Duodenal mucosa (tissue), 2 donors: ENCODE measurements around the gene ZNF410.
"Not testable (repeated sequence)": the region's sequence is repeated elsewhere in the genome, so short reads cannot be mapped to it uniquely, and the experiment has no call there.

Source experiments
- H3K27ac ChIP-seq: one replicate; pipeline ENCODE4 v1.7.0; 2013; ENCODE audit warnings: low read depth, low read length
- H3K27me3 ChIP-seq, 2 donors: one replicate each; pipeline ENCODE4 v1.7.0; 2013; ENCODE audit warnings: low read length in 2 of 2, control low read depth in 1 of 2; ENCODE audit not compliant: insufficient read depth in 2 of 2, control insufficient read depth in 1 of 2
- H3K36me3 ChIP-seq, 2 donors: one replicate each; pipeline ENCODE4 v1.7.0; 2013; ENCODE audit warnings: low read length in 2 of 2, control low read depth in 1 of 2; ENCODE audit not compliant: insufficient read depth in 2 of 2, control insufficient read depth in 1 of 2
- H3K4me1 ChIP-seq, 2 donors: one replicate each; pipeline ENCODE4 v1.7.0; 2013; ENCODE audit warnings: low read length in 2 of 2, control low read depth in 1 of 2; ENCODE audit not compliant: insufficient read depth in 2 of 2, control insufficient read depth in 1 of 2
- H3K4me3 ChIP-seq, 2 donors: one replicate each; pipeline ENCODE4 v1.7.0; 2013; ENCODE audit warnings: low read length in 2 of 2, low read depth in 1 of 2
- H3K9ac ChIP-seq, 2 donors: one replicate each; pipeline ENCODE4 v1.7.0; 2013; ENCODE audit warnings: low read length in 2 of 2, low read depth in 1 of 2
- H3K9me3 ChIP-seq, 2 donors: one replicate each; pipeline ENCODE4 v1.7.0; 2013; ENCODE audit warnings: low read length in 2 of 2, control low read depth in 1 of 2; ENCODE audit not compliant: control insufficient read depth in 1 of 2

The ZNF410 gene

DNA sequence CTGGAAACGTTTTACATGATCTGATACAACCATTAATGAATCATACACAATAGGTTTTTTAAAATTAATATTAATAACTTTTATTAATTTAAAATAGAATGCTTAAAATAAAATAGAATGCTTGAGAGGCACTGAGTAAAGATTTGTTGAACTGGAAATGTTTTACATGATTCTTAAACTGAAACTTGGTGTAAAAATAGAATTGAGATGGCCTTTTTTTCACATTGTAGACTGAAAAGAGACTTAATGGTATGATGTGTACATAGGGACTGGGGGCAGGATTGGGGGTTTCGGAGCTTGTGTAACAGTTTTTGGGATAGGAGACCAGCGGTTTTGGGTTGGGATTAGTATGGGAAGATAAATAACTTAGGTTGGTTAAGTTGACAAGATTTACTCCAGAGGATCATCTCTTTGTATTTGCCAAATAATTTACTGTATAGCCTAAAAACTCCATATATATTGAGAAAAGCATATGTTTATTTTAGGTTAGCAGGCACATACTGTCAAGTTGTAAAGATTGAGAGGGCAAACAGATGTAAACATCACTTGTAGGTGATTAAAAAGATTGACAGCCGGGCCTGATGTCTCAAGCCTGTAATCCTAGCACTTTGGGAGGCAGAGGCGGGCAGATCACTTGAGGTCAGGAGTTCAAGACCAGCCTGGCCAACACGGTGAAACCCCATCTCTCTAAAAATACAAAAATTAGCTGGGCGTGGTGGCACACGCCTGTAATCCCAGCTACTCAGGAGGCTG is 2.0 kb upstream of the ZNF410 start:
- Histone ChIP-seq H3K27ac (no peak overlapping the region), H3K9me3 (no peaks in the 10 kb centered on the region), H3K4me1 (peaks cover 14 to 29% of the 10 kb centered on the region in 2 donors), H3K27me3 (no peaks in the 10 kb centered on the region), H3K36me3 (no peaks in the 10 kb centered on the region), H3K4me3 (no peak overlapping the region), H3K9ac (no peak overlapping the region)

DNA sequence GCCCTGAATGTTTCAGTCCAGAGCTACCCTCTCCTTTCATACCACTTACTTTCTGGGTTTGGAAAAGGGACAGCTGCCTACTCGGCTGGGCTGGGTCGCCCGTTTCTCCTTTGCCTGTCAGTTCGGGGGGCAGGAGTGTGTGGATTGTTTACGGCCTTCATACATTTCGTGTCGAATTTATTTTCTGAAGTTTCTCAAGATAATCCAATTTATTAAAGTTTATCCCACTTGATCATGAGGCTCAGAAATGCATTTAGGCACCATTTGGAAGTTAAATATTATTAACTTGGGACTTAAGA is 608 bp downstream of the ZNF410 start:
- Histone ChIP-seq H3K27ac (peak overlapping the region; percentile 86), H3K9ac (peak overlapping the region; percentile 95 to 98), H3K4me3 (peak overlapping the region; percentile 87 to 93), H3K27me3 (no peaks in the 10 kb centered on the region), H3K36me3 (peaks cover 0 to 2% of the 10 kb centered on the region in 2 donors), H3K9me3 (no peaks in the 10 kb centered on the region), H3K4me1 (peaks cover 14 to 29% of the 10 kb centered on the region in 2 donors)

DNA sequence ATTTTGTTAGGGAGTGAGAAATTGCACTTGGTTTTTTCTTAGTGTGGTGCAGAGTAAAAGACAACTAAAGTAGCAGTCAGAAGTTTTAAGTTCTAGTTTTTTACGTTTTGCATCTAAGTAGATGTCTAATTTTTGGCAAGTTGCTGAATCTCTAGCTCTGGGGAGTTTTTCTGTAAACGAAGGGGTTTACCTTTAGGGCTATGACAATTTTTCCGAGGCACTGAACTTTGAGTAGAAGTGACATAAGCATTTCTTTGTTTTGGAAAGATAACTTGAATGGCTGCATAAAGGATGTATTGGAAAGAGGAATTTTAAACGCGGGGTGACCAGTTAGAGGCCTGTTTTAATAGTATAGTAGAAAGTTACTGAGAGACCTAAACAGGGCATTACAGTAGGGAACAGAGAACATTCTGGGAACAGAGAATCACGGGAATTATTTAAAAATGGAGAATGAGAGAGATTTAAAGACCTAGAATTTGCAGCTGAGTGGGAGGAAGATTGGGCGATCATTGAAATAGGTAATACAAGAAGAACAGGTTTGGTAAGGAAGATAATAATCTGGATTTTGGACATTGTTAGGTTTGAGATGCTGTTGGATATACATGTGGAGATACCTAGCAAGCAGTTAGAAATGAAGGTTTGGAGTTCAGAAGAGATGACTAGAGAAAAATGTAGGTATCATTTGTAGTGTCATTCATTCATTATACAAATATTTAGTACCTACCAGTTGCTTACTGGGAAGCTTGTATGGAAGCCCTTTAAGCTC is 1.2 kb downstream of the ZNF410 start:
- Histone ChIP-seq H3K27ac (no peak overlapping the region), H3K36me3 (peaks cover 0 to 5% of the 10 kb centered on the region in 2 donors), H3K4me1 (peaks cover 14 to 29% of the 10 kb centered on the region in 2 donors), H3K9ac (peak overlapping the region; percentile 95 to 98), H3K9me3 (no peaks in the 10 kb centered on the region), H3K4me3 (peak overlapping the region; percentile 87 to 93), H3K27me3 (no peaks in the 10 kb centered on the region)

DNA sequence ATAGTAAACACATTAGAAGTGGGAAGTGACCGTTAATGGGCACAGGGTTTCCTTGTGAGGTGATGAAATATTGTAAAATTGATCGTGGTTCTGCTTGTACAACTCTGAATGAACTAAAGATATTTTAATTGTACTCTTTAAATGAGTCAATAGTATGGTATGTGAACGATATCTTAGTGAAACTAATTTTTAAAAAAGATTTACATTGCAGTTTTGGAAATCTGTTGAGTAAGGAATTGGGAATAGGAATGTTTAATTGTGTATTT is 1.7 kb downstream of the ZNF410 start:
- Histone ChIP-seq H3K4me1 (peaks cover 14 to 29% of the 10 kb centered on the region in 2 donors), H3K9me3 (no peaks in the 10 kb centered on the region), H3K27ac (no peak overlapping the region), H3K9ac (peak overlapping the region; percentile 95 to 98), H3K4me3 (peak overlapping the region in 1 of 2 donors; percentile 87), H3K36me3 (peaks cover 3 to 9% of the 10 kb centered on the region in 2 donors), H3K27me3 (no peaks in the 10 kb centered on the region)

DNA sequence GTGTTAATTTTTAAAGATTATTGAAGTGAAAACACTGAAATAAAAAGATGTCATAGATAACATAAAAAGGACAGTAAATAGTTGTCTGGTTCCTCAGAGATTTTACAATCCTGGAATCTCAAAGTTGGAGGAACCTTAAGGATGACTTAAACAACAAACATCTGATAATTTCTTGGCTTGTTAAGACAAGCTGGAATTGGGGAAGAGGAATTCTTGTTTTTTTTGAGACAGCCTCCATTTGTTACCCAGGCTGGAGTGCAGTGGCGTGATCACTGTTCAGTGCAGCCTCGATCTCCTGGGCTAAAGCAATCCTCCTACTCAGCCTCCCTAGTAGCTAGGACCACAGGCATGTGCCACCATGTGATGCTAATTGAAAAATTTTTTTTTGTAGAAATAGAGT is 2.3 kb downstream of the ZNF410 start:
- Histone ChIP-seq H3K27me3 (no peaks in the 10 kb centered on the region), H3K9me3 (no peaks in the 10 kb centered on the region), H3K27ac (no peak overlapping the region), H3K4me3 (no peak overlapping the region), H3K4me1 (peaks cover 14 to 29% of the 10 kb centered on the region in 2 donors), H3K9ac (no peak overlapping the region), H3K36me3 (peaks cover 9 to 14% of the 10 kb centered on the region in 2 donors)

DNA sequence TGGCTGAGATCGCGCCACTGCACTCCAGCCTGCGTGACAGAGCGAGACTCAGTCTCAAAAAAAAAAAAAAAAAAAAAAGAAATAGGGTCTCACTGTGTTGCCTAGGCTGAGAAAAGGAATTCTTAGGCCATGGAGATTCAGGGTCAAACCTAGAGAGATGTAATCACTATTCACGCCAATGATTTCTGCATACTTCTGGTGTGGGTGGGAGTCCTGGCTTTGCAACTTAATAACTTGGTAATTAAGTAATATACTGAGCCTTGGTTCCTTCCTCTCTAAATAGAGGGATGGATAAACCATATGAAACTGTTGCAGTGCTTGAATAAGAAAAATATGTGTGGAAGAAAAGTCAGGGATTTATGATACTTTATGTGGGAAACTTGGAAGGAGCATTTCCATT is 2.7 kb downstream of the ZNF410 start:
- Histone ChIP-seq H3K27ac (no peak overlapping the region), H3K4me3 (no peak overlapping the region), H3K4me1 (peaks cover 14 to 29% of the 10 kb centered on the region in 2 donors), H3K9ac (no peak overlapping the region), H3K36me3 (peaks cover 10 to 18% of the 10 kb centered on the region in 2 donors), H3K9me3 (no peaks in the 10 kb centered on the region), H3K27me3 (no peaks in the 10 kb centered on the region)

DNA sequence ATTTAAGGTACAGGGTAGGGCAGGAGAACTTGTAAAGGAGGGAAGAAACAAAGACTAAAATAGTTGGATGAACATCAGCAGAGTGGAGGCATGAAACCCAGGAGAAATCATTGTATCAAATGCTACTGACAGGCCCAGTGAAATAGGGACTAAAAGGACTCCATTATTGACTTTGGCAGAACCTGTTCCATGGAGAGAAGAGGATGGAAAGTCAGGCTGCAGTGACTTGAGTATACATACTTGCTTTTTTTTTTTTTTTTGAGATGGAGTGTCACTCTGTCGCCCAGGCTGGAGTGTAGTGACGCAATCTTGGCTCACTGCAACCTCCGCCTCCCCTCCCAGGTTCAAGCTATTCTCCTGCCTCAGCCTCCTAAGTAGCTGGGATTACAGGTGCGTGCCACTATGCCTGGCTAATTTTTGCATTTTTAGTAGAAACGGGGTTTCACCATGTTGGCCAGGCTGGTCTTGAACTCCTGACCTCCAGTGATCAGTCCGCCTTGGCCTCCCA is 7.6 kb downstream of the ZNF410 start:
- H3K9me3 ChIP-seq, H3K4me1 ChIP-seq, H3K27ac ChIP-seq, H3K4me3 ChIP-seq, H3K27me3 ChIP-seq, H3K9ac ChIP-seq: not testable (repeated sequence)
- peaks cover 34 to 63% of the 10 kb centered on the region in 2 donors for H3K36me3 ChIP-seq

DNA sequence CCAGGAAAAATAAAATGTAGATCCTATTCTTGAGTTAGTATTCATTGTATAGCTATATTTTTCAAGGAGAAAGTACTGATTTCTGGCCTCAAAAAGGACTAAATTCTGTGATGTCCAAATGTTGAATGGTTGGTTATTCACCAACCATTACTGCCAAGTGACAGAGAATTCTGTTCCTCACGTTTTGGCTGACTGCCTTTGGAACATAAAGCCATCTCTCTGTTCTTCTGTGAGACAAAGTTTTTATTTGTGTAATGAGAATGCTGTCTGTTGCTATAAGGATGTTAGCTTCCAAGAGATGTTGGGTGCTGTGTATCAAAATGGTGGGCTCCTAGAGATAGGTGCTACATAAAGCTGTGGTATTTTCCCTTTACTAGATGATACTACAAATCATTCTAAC is 9.3 kb downstream of the ZNF410 start:
- H3K27ac ChIP-seq: no peak overlapping the region
- H3K36me3 ChIP-seq: peaks cover 34 to 74% of the 10 kb centered on the region in 2 donors

DNA sequence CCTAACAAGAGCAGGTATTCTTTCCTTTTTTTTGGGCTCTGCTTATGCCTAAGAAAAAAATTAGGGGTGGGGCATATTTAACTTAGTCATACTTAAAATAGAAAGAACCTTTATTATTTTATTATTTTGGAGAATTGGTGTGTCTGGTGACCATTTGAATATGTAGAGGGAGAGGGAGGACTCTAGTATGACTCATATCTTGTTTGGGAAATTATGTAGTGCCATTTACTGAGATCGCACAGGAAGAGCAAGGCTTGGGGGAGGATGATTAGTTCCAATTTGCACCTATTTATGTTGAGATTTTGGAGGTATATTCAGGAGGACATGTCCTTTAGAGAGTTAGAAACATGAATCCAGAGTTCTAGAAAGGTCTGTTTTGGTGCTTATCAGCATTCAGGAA is 9.9 kb downstream of the ZNF410 start:
- Histone ChIP-seq H3K9me3 (no peaks in the 10 kb centered on the region), H3K9ac (no peak overlapping the region), H3K27ac (no peak overlapping the region), H3K36me3 (peaks cover 34 to 77% of the 10 kb centered on the region in 2 donors), H3K4me3 (no peak overlapping the region), H3K4me1 (no peaks in the 10 kb centered on the region), H3K27me3 (no peaks in the 10 kb centered on the region)

More for the DNA sequence above, 9.3 kb downstream of the ZNF410 start:
- Histone ChIP-seq H3K9ac (no peak overlapping the region), H3K9me3 (no peaks in the 10 kb centered on the region), H3K4me1 (no peaks in the 10 kb centered on the region), H3K4me3 (no peak overlapping the region), H3K27me3 (no peaks in the 10 kb centered on the region)

DNA sequence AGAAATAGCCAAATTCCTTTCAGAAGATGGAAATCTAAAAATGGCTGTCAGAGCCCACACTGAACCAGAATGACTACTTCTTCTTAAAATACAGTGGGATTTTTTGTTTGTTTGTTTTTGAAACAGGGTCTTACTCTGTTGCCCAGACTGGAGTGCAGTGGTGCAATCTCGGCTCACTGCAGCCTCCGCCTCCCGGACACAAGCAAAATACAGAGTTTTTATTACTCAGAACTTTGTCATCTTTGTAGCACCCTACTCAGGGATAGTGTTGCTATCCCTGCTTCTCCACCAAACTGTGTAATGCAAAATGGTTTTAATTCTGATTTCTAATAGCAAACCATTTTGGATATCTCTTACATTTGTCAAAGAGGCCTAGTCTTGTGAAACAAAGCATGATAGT is 16.4 kb downstream of the ZNF410 start:
- no peaks in the 10 kb centered on the region for H3K9me3 ChIP-seq
- no peaks in the 10 kb centered on the region for H3K4me1 ChIP-seq
- no peak overlapping the region for H3K4me3 ChIP-seq
- no peak overlapping the region for H3K27ac ChIP-seq
- H3K9ac ChIP-seq: no peak overlapping the region
- H3K27me3 ChIP-seq: no peaks in the 10 kb centered on the region
- peaks cover 38 to 72% of the 10 kb centered on the region in 2 donors for H3K36me3 ChIP-seq
